Measurements from ENCODE around the gene A2ML1.
"Not testable (repeated sequence)": the region's sequence is repeated elsewhere in the genome, so short reads cannot be mapped to it uniquely, and the experiment has no call there.

The A2ML1 gene

DNA sequence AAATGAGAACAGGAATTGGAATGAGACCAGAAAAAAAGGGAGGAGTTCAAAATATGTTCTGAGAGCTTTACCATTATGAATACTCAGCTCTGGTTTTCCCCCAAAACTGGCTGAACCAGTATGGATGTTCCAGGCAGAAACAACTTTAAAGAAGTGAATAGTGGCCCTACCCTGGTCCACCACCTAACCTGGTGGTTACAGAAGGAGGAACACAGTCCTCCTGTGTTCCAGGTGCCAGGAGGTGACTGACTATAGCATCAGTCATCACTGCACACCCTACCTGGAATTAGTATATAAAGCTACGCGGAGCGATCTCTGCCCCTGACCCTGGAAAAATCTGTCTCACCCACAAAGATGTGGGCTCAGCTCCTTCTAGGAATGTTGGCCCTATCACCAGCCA lies at the start of gene A2ML1:
Gene A2ML1 (plus strand): TSS at position 324 of the 400 bp plus-strand sequence. CDS start 31 bp downstream, at position 355.
- no peak for DNase-seq

DNA sequence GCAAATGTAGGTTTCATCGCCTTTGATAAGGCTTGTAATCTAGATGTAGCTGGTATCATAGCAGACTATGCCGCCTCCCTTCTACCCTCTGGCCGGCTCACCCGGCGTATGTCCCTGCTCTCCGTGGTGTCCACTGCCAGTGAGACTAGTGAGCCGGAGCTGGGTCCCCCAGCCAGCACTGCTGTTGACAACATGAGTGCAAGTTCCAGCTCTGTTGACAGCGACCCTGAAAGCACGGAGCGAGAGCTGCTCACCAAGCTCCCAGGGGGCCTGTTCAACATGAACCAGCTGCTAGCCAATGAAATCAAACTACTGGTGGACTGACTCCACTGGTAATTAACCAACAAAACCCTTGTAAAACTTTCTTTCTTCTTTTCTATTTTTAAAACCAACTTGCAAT lies 49.0 kb upstream of the A2ML1 start:
- DNase-seq, result no peak

DNA sequence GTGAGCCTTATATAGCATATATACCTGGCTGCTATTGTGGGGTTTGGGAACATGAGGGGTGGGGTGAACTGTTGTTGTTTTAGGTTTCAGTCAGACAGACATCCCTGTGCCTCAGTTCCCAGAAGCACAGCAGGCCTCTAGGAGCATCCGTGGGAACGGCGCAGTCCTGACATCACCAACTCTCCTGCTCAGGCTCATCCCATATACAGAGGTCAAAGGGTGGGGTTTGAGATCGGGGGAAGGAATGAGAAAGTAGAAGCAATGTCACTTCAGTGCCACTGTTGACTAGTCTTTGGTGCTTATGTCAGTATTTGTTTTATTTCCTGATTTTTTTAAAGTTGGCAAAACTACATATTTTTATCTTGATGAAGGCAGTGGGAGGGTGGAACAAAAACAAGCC lies 43.1 kb upstream of the A2ML1 start:
- DNase-seq, result no peak

DNA sequence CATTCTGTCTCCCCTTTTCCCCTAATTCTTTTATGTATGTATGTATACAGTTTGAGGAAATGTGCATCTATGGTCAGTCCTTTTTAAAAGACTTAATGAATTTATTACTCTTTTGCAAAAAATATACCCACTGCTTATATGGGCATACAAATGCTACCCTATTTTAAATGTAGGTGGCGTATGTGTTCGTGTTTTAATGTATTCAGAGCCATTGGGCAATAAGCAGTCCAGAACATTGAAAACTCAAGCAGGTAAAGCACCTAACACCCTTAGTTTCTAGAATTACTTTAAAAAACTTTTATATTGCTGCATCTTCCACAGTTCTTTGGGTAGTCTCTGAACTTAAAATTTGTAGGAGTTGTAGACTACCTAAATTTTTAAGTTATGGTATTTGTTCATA lies 42.6 kb upstream of the A2ML1 start:
- no peak for DNase-seq

DNA sequence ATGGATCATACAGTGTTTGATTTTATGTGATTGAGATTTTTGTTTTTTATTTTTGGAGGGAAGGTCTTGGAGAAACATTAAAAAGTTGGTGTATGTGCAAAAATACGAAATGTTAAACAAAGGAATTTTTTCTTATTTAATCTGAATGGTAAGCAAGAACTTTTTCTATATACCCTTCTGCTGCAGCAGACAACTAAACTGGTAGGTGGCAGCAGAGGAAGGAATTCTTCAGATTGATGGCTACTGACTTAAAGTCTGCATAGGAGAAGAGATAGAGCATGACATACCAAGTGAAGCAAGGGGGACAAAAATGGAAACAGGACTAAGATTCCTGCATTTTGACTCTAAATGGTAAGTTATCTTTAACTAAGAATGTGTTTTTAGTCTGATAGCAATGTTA lies 42.0 kb upstream of the A2ML1 start:
- DNase-seq, result no peak

DNA sequence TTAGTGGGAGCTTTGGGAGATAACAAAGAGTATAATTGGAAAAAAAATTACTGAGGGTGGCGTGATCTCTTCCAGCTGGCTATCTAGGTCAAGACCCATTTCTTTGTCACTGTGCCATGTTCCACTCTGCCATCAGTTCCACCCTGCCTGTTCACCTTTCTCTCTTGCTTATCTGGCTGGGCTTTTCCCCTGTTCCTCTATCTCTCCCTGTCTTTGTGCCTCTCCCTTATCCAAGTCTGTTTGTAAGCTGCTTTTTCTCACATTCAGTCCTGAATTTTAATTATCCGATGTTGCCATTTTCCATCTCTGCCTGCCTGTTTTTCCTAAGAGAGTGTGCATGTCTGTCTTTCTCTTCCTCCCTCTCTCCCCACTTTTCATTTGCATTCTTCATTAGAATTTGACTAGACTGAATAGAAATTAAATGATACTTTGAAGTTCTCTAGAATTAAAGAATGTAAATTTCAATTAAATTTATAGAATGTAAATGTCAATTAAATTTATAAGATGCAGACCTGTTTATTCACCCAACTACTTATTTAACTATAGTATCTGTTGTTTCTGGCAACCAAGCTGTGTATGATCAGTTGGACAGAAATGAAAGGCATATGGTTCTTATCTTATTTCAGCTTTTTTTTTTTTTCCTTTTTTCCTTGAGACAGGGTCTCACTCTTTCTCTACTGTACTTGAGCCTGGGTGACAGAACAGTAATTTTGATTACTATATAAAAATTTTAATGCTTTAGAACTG lies 40.9 kb upstream of the A2ML1 start:
- no peak for DNase-seq

DNA sequence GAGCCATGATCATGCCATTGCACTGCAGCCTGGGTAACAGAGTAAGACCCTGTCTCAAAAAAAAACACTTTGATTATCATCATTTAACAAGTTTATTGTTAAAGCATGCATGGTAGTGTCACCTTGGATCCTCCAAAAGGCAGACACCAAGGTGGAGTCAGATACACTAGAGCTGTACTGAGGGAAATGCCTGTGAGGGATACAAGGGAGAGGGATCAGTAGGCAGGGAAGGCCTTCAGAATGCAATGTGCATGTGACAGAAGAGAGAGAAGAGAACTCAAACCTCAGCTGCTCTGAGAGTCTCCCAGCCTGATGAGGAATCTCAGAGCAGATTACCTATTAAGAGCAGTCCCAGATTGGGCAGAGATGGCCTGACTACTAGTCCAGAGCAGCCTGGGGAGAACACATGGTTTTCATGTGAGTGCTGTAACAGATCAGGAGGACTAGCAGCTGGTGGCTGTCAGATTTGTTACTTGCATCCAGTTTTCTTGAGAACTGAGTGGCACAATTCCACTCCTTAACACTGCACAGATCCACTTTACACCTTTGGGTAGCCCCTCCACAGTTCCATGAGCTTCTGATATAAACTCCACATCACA lies 38.0 kb upstream of the A2ML1 start:
- DNase-seq, result no peak

DNA sequence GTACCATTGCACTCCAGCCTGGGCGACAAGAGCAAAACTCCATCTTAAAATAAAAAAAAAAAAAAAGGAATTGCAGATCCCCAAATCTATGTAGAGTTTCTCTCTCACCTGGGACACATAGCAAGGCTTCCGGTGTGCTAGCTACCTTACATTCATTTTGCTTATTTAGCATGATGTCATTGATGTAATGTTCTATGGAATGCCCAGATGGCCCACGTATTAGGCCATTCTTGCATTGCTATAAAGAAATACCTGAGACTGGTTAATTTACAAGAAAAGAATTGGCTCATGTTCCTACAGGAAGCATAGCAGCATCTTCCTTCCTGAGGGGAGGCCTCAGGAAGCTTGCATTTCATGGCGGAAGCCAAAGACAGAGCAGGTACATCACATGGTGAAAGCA lies 36.9 kb upstream of the A2ML1 start:
- DNase-seq, result no peak

DNA sequence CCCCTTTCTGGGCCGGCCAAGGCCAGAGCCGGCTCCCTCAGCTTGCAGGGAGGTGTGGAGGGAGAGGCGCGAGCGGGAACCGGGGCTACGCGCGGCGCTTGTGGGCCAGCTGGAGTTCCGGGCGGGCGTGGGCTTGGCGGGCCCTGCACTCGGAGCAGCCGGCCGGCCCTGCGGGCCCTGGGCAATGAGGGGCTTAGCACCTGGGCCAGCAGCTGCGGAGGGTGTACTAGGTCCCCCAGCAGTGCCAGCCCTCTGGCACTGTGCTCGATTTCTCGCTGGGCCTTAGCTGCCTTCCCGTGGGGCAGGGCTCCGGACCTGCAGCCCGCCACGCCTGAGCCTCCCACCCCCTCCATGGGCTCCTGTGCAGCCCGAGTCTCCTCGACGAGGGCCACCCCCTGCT lies 35.2 kb upstream of the A2ML1 start:
- not testable (repeated sequence) for DNase-seq

DNA sequence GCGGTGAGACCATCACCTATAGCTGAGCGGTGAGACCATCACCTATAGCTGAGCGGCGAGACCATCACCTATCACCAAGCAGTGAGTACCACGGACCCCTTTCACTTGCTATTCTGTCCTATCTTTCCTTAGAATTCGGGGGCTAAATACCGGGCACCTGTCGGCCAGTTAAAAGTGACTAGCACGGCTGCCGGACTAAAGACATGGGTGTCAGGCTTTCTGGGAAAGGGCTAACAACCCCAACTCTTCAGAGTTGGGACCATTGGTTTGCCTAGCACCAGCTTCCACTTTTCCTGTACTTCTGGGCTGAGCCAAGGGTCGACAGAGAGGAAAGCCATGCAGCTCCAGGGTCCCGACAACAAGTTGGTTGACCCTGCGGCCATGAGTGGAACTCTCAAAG lies 33.7 kb upstream of the A2ML1 start:
- not testable (repeated sequence) for DNase-seq

DNA sequence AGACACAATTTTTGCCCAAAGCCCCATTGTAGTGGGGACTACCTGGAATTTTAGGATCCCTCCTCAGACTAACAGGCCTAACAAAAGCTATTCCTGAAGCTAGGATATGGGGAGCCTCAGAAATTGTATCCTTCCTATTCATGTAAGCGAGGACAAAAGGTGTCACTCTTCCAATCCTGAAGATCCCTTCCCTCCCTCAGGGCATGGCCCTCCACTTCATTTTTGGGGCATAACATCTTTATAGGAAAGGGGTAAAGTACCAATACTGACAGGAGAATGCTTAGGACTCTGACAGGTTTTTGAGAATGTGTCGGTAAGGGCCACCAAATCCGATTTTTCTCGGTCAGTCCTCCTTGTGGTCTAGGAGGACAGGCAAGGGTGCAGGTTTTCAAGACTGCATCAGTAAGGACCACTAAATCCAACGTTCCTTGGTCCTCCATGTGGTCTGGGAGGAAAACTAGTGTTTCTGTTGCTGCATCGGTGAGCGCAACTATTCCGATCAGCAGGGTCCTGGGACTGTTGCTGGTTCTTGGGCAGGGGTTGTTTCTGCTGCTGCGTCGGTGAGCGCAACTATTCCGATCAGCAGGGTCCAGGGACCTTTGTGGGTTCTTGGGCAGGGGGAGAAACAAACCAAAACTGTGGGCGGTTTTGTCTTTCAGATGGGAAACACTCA lies 32.9 kb upstream of the A2ML1 start:
- DNase-seq, result not testable (repeated sequence)

DNA sequence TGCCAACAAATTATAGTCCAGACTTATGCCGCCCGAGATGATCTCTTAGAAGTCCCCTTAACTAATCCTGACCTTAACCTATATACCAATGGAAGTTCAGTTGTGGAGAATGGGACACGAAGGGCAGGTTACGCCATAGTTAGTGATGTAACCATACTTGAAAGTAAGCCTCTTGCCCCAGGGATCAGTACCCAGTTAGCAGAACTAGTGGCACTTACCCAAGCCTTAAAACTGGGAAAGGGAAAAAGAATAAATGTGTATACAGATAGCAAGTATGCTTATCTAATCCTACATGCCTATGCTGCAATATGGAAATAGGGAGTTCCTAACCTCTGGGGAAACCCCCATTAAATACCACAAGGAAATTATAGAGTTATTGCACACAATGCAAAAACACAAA lies 29.2 kb upstream of the A2ML1 start:
- not testable (repeated sequence) for DNase-seq

DNA sequence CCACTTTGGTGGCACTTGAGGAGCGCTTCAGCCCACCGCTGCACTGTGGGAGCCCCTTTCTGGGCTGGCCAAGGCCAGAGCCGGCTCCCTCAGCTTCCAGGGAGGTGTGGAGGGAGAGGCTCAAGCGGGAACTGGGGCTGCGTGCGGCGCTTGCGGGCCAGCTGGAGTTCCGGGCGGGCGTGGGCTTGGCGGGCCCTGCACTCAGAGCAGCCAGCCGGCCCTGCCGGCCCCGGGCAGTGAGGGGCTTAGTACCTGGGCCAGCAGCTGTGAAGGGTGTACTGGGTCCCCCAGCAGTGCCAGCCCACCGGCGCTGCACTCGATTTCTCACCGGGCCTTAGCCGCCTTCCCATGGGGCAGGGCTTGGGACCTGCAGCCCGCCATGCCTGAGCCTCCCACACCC lies 27.8 kb upstream of the A2ML1 start:
- not testable (repeated sequence) for DNase-seq

DNA sequence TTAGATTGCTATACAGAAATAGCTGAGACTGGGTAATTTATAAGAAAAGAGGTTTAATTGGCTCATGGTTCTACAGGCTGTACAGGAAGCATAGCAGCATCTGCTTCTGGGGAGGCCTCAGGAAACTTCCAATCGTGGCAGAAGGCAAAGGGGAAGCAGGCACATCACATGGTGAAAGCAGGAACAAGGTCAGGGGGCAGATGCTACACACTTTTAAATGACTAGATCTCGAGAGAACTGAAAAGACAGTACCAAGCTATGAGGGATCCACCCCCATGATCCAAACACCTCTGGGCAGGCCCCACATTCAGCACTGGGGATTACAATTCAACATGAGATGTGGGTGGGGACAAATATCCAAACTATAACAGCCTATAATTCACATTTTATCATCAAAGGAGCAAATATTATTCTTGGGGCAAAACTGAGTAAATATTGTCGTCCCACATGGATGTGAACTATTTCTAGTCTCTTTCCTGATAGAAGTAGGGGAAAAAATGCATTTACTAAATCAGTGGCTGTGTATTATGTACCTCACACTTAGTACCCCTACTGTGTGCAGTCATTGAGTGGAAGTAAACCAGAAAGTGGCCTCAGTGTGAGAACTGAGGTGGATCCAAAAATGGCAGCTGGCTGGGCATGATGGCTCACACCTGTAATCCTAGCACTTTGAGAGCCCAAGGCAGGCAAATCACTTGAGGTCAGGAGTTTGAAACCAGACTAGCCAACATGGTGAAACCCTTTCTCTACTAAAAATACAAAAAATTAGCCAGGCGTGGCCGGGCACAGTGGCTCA lies 25.4 kb upstream of the A2ML1 start:
- DNase-seq, result no peak

DNA sequence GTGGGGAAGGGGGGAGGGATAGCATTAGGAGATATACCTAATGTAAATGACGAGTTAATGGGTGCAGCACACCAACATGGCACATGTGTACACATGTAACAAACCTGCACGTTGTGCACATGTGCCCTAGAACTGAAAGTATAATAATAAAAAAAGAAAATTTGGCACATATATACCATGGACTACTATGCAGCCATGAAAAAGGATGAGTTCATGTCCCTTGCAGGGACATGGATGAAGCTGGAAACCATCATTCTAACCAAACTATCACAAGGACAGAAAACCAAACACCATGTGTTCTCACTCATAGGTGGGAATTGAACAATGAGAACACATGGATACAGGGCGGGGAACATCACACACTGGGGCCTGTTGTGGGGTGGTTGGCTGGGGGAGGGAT lies 21.2 kb upstream of the A2ML1 start:
- not testable (repeated sequence) for DNase-seq

DNA sequence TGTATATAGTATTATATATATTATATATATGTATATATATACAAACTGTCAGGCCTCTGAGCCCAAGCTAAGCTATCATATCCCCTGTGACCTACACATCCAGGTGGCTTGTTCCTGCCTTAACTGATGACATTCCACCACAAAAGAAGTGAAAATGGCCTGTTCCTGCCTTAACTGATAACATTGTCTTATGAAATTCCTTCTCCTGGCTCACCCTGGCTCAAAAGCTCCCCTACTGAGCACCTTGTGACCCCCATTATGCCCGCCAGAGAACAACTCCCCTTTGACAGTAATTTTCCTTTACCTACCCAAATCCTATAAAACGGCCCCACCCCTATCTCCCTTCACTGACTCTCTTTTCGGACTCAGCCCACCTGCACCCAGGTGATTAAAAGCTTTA lies 17.6 kb upstream of the A2ML1 start:
- DNase-seq, result not testable (repeated sequence)

DNA sequence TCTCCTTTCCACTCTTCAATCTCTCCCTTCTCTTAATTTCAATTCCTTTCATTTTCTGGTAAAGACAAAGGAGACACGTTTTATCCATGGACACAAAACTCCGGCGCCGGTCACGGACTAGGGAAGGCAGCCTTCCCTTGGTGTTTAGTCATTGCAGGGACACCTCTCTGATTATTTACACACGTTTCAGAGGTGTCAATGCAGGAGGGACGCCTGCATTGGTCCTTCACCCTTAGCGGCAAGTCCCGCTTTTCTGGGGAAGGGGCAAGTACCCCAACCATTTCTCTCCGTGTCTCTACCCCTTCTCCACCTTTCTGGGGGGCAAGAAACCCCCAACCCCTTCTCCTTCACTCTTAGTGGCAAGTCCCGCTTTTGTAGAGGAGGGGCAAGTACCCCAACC lies 16.9 kb upstream of the A2ML1 start:
- DNase-seq, result not testable (repeated sequence)

DNA sequence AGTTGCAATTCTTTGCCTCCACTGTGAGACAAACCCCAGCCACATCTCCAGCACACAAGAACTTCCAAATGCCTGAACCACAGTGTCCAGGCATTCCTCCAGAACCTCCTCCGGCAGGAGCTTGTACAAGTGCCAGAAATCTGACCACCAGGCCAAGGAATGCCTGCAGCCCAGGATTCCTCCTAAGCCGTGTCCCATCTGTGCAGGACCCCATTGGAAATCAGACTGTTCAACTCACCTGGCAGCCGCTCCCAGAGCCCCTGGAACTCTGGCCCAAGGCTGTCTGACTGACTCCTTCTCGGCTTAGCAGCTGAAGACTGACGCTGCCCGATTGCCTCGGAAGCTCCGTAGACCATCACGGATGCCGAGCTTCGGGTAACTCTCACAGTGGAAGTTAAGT lies 15.3 kb upstream of the A2ML1 start:
- DNase-seq, result not testable (repeated sequence)

DNA sequence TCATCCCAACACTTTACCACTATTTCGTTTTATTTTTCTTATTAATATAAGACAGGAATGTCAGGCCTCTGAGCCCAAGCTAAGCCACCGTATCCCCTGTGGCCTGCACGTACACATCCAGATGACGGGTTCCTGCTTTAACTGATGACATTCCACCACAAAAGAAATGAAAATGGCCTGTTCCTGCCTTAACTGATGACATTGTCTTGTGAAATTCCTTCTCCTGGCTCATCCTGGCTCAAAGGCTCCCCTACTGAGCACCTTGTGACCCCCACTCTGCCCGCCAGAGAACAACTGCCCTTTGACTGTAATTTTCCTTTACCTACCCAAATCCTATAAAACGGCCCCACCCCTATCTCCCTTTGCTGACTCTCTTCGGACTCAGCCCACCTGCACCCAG lies 12.3 kb upstream of the A2ML1 start:
- not testable (repeated sequence) for DNase-seq

DNA sequence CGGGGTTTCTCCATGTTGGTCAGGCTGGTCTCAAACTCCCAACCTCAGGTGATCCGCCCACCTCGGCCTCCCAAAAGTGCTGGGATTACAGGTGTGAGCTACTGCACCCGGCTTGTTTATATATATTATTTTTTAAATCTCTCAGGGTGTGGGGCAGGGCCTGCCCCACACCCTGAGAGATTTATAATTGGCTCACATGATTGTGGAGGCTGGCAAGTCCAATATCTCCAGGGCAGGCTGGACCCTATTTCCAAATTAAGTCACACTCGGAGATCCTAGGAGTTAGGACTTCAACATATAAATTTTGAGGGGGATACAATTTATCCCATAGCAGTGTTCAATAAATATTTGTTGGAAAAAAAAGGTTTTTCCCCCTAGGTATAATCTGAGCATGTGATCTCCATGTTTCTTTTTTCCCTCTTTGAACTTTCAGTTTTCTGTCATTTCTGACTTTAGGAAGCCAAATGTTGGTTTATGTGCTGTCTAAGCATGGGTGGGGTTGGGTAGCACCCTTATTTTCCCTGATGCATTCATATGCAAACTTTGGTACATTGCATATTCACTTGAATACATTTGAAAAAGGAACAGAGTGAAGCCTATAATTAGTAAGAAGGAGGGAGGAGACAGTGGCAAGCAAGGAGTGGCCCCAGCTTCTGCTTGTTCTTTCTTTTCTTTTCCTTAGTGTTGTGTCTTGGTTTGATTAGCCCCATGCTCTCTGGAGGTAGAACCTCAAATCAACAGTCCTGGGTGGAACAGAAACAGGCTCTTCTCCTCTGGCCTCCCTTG lies 8.7 kb upstream of the A2ML1 start:
- no peak for DNase-seq

DNA sequence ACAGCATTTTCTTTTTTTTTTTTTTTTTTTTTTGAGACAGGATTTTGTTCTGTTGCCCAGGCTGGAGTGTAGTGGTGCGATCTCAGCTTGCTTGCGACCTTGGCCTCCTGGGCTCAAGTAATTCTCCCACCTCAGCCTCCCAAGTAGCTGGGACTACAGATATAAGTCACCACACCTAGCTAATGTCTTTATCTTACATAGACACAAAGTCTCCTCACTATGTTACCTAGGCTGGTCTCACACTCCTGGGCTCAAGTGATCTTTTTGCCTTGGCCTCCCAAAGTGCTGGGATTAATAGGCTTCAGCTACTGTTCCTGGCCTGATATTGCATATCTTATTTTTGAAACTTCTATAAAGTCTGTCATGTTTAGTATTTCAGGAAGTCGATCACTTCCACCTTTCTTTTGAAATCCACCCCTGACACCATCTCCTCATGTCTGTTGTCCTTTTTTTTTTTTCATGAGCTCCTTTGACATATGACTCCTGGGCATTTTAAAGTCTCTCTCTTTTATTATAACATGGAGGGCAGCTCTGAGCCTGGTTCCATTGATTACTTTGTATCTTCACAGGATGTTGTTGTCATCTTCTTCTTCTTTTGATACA lies 5.9 kb upstream of the A2ML1 start:
- DNase-seq, result no peak

DNA sequence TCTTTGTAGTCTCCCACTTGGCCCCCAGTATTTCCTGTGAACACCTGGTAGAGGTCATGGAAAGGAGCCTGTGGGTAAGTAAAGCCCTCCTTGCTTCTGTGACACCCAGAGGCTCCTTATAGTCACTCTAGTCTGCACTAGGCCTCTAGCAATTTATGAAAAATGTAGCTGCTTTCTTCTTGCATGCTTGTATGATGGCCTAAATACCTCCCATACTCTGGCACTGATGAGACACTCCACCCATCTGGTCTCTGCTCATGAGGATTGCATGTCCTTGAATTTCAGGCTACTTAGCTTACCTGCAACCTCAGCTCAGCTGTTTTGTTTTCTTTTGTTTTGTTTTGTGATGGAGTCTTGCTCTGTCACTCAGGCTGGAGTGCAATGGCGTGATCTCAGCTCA lies 4.6 kb upstream of the A2ML1 start:
- no peak for DNase-seq
